ENCODE results near the gene DENND6B. TPM values are rescaled to one million over a fixed set of nuclear protein-coding genes. Genes with fewer than 3 reads are reported as not detected.
A peak's percentile ranks its signal among the peaks of the same experiment; 100 is the strongest.

The DENND6B gene
- total and polyA plus RNA-seq, 2 of the 13 experiments (the other 11 are each of a cell fraction or from before 2014, with no cell fraction given): 0.95 to 3.8 TPM

DNA sequence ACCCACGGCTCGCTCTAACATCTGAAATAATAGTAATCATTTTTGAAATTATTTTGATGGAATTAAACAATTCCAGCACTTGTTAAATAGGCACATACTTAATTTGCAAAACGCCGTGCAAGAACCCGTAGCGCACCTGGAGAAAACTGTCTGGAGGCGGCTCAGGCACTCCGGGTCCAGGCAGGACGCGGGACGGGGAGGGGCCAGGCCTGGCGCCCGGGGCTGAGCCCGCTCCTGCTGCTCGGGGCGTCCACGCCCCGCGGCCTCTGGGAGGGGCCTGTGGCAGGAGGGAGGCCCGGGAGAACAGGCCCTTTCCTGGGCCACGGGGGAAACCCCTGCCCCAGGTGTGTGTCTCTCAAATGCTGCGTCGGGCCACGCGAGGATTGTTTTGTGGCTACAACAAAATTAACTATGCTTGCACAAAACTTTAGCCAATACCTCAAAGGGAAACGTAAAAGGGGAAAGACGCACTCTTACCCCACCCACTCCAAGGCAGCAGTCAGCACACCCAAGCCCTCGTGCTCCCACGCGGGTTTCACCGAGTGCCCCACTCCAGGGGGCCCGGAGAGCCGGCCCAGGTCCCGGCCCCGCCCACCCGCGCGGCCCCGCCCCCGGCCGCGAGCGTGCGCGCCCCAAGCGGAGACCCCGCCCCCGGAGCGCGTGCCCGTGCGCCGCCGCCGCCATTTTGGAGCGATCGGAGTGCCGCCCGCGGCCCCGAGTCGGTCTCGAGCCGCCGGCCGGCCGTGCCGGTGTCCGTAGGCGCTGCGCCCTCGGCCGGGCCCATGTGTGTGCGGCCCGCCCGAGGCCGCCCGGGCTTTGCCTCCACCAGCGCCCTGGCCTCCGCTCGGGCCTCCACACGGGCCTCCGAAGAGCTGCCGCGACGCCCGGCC, 16.1 kb upstream of the DENND6B start, which contains the start of gene PPP6R2 (continued):
- TF ChIP-seq, protein P1, sequence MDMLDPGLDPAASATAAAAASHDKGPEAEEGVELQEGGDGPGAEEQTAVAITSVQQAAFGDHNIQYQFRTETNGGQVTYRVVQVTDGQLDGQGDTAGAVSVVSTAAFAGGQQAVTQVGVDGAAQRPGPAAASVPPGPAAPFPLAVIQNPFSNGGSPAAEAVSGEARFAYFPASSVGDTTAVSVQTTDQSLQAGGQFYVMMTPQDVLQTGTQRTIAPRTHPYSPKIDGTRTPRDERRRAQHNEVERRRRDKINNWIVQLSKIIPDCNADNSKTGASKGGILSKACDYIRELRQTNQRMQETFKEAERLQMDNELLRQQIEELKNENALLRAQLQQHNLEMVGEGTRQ (IDR thresholded peaks at IDR 0.05; ENCODE audit: low read depth, low read length): no peak
- TF ChIP-seq, protein P1 (CRISPR knock-in tag; IDR thresholded peaks at IDR 0.05; ENCODE audit: borderline replicate concordance): no peak
- TF ChIP-seq MEIS2 (CRISPR knock-in tag; IDR thresholded peaks at IDR 0.05): 0 out of 2 replicates have a peak, but pooled peaks have one; percentile 48
- peak; percentile 44; the same call in 1 of the 2 replicates for TF ChIP-seq POLR2G (IDR thresholded peaks at IDR 0.05; ENCODE audit: low read depth, low read length)
- no peak for TF ChIP-seq ZNF737 (CRISPR knock-in tag; IDR thresholded peaks at IDR 0.05; ENCODE audit: borderline replicate concordance)
- no peak for TF ChIP-seq CAMTA2 (CRISPR knock-in tag; IDR thresholded peaks at IDR 0.05; ENCODE audit: borderline replicate concordance)
- no peak for TF ChIP-seq GABPA (IDR thresholded peaks at IDR 0.05; ENCODE audit: low read depth, low read length)
- TF ChIP-seq GABPA (CRISPR knock-in tag; IDR thresholded peaks at IDR 0.05; ENCODE audit: low read depth): no peak
- TF ChIP-seq ARNT2 (CRISPR knock-in tag; IDR thresholded peaks at IDR 0.05; ENCODE audit: low read depth): peak; percentile 48; the same call in 1 of the 2 replicates
- TF ChIP-seq, protein P2, sequence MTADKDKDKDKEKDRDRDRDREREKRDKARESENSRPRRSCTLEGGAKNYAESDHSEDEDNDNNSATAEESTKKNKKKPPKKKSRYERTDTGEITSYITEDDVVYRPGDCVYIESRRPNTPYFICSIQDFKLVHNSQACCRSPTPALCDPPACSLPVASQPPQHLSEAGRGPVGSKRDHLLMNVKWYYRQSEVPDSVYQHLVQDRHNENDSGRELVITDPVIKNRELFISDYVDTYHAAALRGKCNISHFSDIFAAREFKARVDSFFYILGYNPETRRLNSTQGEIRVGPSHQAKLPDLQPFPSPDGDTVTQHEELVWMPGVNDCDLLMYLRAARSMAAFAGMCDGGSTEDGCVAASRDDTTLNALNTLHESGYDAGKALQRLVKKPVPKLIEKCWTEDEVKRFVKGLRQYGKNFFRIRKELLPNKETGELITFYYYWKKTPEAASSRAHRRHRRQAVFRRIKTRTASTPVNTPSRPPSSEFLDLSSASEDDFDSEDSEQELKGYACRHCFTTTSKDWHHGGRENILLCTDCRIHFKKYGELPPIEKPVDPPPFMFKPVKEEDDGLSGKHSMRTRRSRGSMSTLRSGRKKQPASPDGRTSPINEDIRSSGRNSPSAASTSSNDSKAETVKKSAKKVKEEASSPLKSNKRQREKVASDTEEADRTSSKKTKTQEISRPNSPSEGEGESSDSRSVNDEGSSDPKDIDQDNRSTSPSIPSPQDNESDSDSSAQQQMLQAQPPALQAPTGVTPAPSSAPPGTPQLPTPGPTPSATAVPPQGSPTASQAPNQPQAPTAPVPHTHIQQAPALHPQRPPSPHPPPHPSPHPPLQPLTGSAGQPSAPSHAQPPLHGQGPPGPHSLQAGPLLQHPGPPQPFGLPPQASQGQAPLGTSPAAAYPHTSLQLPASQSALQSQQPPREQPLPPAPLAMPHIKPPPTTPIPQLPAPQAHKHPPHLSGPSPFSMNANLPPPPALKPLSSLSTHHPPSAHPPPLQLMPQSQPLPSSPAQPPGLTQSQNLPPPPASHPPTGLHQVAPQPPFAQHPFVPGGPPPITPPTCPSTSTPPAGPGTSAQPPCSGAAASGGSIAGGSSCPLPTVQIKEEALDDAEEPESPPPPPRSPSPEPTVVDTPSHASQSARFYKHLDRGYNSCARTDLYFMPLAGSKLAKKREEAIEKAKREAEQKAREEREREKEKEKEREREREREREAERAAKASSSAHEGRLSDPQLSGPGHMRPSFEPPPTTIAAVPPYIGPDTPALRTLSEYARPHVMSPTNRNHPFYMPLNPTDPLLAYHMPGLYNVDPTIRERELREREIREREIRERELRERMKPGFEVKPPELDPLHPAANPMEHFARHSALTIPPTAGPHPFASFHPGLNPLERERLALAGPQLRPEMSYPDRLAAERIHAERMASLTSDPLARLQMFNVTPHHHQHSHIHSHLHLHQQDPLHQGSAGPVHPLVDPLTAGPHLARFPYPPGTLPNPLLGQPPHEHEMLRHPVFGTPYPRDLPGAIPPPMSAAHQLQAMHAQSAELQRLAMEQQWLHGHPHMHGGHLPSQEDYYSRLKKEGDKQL (CRISPR knock-in tag; IDR thresholded peaks at IDR 0.05; ENCODE audit: low read depth): no peak
- TF ChIP-seq YY1 (IDR thresholded peaks at IDR 0.05; ENCODE audit: insufficient read depth, insufficient replicate concordance, low read depth, low read length): peak; percentile 94
- TF ChIP-seq YEATS4 (CRISPR knock-in tag; IDR thresholded peaks at IDR 0.05; ENCODE audit: borderline replicate concordance): peak; percentile 8; the same call in 1 of the 2 replicates
- TF ChIP-seq ZBED4 (CRISPR knock-in tag; IDR thresholded peaks at IDR 0.05; ENCODE audit: borderline replicate concordance): 0 out of 2 replicates have a peak, but pooled peaks have one; percentile 34
- TF ChIP-seq KDM5B (CRISPR knock-in tag; IDR thresholded peaks at IDR 0.05; ENCODE audit: borderline replicate concordance): peak; percentile 52; the same call in 1 of the 2 replicates
- peak; percentile 78 for TF ChIP-seq HOXA3 (CRISPR knock-in tag; IDR thresholded peaks at IDR 0.05)

Data from HepG2 (cell line).